ENCODE measurements around the gene FAM50A. TPM values are rescaled to one million over a fixed set of nuclear protein-coding genes. Genes with fewer than 3 reads are reported as not detected.

The FAM50A gene
- total RNA-seq, 2 experiments from 2014 or later, result 30.8 to 55.1 TPM

DNA sequence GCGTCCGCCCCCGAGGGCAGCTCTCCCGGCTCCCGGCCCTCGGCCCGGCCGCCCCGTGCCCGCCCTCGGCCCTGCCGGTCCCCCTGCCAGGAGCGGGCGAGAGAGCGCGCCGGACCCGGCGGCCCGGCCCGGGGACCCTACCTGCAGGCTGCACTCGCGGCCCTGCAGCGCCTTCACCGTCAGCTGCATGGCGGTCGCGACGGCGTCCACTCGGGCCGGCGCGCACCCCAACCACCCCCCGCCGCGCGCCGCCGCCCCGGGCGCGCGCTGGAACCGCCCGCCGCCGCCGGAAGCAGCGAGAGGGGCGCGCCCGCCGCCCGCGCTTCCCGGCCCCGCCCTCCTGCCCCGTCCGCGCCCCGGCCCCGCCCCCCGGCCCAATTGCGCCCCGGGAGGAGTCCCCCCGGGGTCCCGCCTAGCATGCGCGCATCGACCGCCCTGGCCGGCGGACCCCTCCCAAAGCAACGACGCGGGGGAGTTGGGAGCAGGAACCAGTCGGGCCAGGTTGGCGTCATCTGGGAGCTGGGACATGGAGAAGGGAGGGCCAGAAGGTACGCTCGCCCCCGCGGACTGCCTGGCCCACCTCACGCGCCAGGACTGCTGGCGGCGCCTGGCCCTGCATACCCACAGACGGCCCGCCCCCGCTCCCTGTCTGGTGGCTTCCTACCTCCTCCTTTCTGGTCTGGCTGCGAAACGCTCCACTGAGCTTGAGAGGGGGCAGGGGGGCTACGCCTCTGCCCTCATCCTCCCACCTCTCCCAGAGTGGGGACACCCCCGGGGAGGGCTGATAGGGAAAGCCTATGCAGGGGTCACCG, 42.7 kb downstream of the FAM50A start, which contains the start of gene UBL4A:
UBL4A (minus strand) TSS at position 220 of the 812 bp plus-strand sequence; CDS start at position 189, 31 bp downstream.
- CTCF ChIA-PET (ENCODE audit: unreplicated experiment), result interaction anchor here (0.6 kb wide), 1 partner anchor 27 kb away, joined by 3 read pairs; no protein-coding TSS in a partner anchor
- peak; percentile 62 for DNase-seq (ENCODE audit: low spot score)
- intact Hi-C loops (cut with micrococcal nuclease; ENCODE audit: unreplicated experiment), result loop anchor here (5.0 kb wide), 1 partner anchor 41 kb away; no protein-coding TSS in a partner anchor

DNA sequence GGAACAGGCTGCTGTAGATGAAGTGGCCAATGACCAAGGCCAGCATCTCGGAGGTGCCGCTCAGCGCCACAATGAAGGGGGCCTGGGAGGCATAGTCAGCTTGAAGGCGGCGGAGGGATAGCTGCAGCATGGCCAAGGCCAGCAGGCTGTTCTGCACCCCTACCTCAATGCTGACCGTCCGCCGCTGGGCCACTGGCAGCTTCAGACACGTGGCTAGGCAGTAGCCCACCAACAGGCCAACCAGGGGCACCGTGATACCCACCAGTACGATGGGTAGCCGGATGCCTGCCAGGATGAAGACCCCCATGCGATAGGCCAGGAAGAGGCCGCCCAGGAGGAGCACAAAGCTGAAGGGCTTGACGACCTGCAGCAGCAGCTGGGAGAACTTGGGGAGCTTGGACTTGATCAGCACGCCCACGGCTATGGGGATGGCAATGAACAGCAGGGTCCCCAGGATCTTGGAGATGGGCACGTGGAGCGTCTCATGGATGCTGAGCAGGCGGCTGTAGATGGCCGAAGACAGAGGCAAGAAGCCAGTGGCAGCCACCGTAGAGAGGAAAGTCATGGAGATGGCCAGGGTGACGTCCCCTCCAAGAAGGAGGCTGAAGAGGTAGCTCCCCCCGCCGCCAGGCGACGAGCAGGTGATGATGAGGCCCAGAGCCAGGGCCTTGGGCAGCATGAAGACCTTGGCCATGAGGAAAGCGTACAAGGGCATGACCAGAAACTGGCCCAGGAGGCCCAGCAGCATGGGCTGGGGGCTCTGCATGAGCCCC, 43.8 kb downstream of the FAM50A start:
- H3K9me3 ChIP-seq (ENCODE audit: low read length), result no peaks in the 10 kb centered on the region
- intact Hi-C loops (cut with micrococcal nuclease; ENCODE audit: unreplicated experiment), result loop anchor here (5.0 kb wide), 1 partner anchor 40 kb away; no protein-coding TSS in a partner anchor
- TF ChIP-seq, protein P1, sequence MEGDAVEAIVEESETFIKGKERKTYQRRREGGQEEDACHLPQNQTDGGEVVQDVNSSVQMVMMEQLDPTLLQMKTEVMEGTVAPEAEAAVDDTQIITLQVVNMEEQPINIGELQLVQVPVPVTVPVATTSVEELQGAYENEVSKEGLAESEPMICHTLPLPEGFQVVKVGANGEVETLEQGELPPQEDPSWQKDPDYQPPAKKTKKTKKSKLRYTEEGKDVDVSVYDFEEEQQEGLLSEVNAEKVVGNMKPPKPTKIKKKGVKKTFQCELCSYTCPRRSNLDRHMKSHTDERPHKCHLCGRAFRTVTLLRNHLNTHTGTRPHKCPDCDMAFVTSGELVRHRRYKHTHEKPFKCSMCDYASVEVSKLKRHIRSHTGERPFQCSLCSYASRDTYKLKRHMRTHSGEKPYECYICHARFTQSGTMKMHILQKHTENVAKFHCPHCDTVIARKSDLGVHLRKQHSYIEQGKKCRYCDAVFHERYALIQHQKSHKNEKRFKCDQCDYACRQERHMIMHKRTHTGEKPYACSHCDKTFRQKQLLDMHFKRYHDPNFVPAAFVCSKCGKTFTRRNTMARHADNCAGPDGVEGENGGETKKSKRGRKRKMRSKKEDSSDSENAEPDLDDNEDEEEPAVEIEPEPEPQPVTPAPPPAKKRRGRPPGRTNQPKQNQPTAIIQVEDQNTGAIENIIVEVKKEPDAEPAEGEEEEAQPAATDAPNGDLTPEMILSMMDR (conservative IDR thresholded peaks at IDR 0.05; ENCODE audit: low read length), result no peak
- TF ChIP-seq EZH2phosphoT487 (IDR thresholded peaks at IDR 0.05; ENCODE audit: borderline replicate concordance, low read depth, low read length), result no peak
- H3K27ac ChIP-seq (ENCODE audit: low read depth, low read length, poor library complexity, severe bottlenecking), result no peak overlapping the region
- H3K4me1 ChIP-seq (ENCODE audit: insufficient read depth, low read length, poor library complexity, severe bottlenecking), result peaks cover 43% of the 10 kb centered on the region
- no TSS peak for BruUV-seq (replicated peaks)
- H3K4me3 ChIP-seq (ENCODE audit: low read depth, low read length, poor library complexity, severe bottlenecking), result peak overlapping the region; percentile 98
- H3K9me2 ChIP-seq (ENCODE audit: insufficient read depth, low read length), result no peaks in the 10 kb centered on the region
- no peaks in the 10 kb centered on the region for H4K20me1 ChIP-seq (ENCODE audit: insufficient read depth, low read length)
- H3K79me2 ChIP-seq (ENCODE audit: insufficient read depth, low read depth, low read length), result peaks cover 16% of the 10 kb centered on the region
- H2AFZ ChIP-seq (ENCODE audit: low read length), result no peak overlapping the region
- DNase-seq (ENCODE audit: low spot score), result no peak
- ChIA-PET POLR2A (interaction anchor here (0.5 to 1.0 kb wide), 3 partner anchors 11 to 61 kb away, joined by 3 to 4 read pairs (median 3); no protein-coding TSS in a partner anchor), CTCF (ENCODE audit: unreplicated experiment) (interaction anchor here (0.6 kb wide), 3 partner anchors 26 to 551 kb away, joined by 3 to 5 read pairs (median 3); partner anchors contain the start of gene TMEM187)
- H3K36me3 ChIP-seq (ENCODE audit: insufficient read depth, low read length), result peaks cover 27% of the 10 kb centered on the region
- H3K4me2 ChIP-seq (ENCODE audit: low read length), result peak overlapping the region; percentile 83

More for the DNA sequence above, 42.7 kb downstream of the FAM50A start, which contains the start of gene UBL4A:
- Histone ChIP-seq H2AFZ (ENCODE audit: low read length) (no peak within 1 kb of the TSS), H4K20me1 (ENCODE audit: insufficient read depth, low read length) (no peaks in the 10 kb centered on the region), H3K9me2 (ENCODE audit: insufficient read depth, low read length) (no peaks in the 10 kb centered on the region), H3K79me2 (ENCODE audit: insufficient read depth, low read depth, low read length) (peaks cover 16% of the 10 kb centered on the region), H3K4me2 (ENCODE audit: low read length) (peak within 1 kb of the TSS; percentile 83), H3K9me3 (ENCODE audit: low read length) (no peaks in the 10 kb centered on the region), H3K36me3 (ENCODE audit: insufficient read depth, low read length) (peaks cover 27% of the 10 kb centered on the region), H3K4me1 (ENCODE audit: insufficient read depth, low read length, poor library complexity, severe bottlenecking) (peaks cover 53% of the 10 kb centered on the region), H3K27ac (ENCODE audit: low read depth, low read length, poor library complexity, severe bottlenecking) (peak within 1 kb of the TSS; percentile 61), H3K4me3 (ENCODE audit: low read depth, low read length, poor library complexity, severe bottlenecking) (peak within 1 kb of the TSS; percentile 98)
- no TSS peak for BruUV-seq (replicated peaks)
- no peak for TF ChIP-seq EZH2phosphoT487 (IDR thresholded peaks at IDR 0.05; ENCODE audit: borderline replicate concordance, low read depth, low read length)
- TF ChIP-seq, protein P1 (conservative IDR thresholded peaks at IDR 0.05; ENCODE audit: low read length), result no peak
- POLR2A ChIA-PET, result interaction anchor here (0.8 to 1.2 kb wide), 4 partner anchors 10 to 41 kb away, joined by 3 to 8 read pairs (median 4); partner anchors contain the start of gene FAM3A
